GM19023 (cell line): ENCODE results near the gene SPTB.

Experiments
- ATAC-seq: cut with Tn5 transposase; IDR thresholded peaks from one replicate; pipeline ENCODE4 v1.9.1; 2021; ENCODE audit warnings: mild to moderate bottlenecking, moderate library complexity; ENCODE audit not compliant: unreplicated experiment

Gene SPTB

DNA sequence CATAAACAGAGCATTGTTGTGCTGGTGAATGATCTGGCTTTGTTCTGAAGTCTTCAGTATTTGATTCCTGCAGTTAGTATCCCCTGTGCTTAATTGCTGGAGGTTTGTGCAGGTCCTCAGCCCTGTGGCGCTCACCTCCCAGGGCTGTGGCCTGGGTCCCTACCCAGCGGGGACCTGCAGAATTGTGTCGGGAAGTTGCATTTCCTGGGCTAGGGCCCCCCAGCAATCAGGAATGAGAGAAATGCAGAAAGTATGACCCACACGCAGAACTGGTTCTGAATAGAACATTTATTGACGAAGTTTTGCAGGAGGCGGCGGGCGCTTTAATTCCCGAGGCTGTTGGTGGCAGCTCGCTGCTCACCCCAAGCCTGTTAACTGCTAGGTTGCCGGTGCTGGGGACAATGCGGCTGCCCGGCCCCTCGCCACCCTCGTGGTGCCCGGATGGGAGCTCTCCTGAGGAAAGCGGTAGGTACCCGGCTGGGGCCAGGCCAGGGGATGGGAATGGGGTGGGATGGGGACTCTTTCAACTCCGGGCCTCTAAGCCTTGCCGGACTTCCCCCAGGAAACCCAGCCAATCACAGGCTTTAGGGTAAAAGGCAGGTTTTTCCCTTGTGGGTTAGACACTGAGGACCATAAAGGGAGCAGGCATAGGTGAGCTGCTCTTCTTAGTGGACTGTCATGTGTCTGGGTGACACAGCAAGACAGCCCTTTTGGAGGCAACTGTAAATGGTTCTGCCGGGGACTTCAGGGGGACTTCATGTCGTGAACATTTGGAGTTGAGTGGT lies 163.9 kb downstream of the SPTB start:
- ATAC-seq, result no peak

DNA sequence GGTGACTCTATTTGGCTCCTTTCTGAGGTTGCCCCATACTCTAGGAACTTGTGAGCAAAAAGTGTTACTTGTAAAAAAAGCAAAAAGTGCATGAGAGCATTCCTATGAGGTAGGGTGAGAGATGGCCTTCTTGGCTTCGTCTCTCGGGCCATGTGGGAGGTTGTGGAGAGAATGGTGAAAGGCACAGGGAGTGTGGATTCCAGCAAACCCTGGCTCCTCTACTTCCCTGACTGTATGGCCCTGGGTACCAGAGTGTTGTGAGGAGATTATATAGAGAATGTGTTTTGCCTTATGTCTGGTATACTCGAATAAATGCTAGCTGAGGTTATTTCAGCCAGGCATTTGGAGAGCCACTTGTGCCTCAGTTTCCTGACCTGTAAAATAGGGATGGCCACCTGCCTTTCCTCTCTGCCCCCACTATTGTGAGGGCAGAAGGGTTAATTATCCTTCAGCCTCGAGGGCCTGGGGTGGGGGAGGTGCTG lies 164.5 kb downstream of the SPTB start:
- ATAC-seq, result no peak

DNA sequence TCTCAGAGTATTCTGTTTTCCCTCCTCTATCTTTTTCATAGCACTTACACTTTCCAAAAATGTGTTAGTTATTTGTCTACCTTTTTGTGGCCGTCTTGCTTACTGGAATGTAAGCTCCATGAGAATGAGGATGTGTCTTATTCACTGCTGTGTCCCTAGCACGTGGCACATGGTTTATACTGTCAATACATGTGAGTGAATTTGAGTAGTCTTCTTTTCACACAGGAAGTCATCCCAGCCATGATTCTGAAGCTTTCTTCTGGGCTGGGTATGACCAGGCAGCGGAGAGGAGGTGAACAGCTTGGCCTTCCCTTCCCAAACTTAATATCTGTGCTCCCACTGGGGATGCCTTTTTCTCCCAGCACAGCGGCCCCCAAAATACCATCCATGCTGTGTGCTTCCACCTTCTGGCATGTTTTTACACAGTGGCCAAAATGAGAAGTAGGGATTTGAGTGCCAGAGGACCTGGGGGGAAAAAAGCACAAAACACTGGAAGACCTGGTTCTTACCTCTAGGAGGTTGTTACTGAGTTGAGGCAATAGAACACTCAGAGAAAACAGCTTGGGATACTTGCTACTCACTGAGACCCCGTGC lies 165.2 kb downstream of the SPTB start:
- no peak for ATAC-seq

DNA sequence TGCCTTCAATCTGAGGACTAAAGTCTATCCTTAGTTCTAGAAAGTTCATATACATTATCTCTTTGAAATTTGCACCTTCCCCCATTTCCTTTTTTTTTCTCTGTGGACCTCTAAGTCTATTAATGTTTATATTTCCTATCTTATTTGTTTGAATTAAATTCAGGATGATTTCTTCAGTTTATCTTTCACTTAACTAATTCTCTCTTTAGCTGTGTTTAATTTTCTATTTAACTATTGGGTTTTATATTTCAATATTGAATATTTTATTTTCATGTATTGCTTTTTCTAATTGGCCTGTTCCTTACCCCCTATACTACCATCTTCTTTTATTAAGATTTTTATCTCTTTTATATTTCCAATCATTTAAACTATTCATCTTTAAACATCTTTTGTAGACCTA lies 166.0 kb downstream of the SPTB start:
- no peak for ATAC-seq

DNA sequence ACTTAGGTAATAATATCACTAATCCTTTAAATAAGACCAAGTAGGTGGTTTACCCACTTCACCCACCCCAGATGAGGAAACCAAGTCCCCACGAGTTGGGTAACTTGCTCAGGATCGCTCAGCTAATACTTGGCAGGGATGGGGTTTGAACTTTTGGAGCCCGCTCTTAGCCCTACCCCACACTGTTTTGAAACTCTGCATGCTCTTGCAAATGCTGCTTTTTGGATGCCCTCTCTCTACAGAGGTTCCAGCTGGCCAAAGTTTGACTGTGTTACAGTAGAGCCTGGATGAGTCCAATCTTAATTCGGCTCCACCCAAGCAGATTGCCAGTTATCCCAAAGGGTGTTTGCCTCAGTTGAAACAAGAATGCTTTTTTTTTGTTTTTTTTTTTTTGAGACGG lies 168.7 kb downstream of the SPTB start:
- ATAC-seq, result no peak

DNA sequence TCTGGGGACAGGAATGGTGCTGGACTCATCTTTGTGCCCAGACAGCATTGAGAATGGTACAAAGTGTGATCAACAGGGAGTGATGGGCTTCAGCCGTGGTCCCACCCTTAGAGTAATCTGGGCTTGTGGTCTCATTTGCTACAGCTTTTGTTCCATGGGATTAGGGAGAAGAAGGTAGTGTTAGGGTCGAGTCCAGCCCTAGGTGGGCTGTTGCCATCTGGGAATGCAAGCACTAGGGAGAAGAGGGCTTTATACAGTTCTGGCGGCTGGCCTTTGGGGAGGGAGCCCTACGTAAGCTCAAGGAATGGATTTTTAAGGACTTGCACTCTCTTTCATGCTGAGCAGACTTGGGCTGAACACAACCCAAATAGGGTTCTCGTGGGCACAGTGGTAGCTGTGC lies 170.6 kb downstream of the SPTB start:
- ATAC-seq, result no peak

DNA sequence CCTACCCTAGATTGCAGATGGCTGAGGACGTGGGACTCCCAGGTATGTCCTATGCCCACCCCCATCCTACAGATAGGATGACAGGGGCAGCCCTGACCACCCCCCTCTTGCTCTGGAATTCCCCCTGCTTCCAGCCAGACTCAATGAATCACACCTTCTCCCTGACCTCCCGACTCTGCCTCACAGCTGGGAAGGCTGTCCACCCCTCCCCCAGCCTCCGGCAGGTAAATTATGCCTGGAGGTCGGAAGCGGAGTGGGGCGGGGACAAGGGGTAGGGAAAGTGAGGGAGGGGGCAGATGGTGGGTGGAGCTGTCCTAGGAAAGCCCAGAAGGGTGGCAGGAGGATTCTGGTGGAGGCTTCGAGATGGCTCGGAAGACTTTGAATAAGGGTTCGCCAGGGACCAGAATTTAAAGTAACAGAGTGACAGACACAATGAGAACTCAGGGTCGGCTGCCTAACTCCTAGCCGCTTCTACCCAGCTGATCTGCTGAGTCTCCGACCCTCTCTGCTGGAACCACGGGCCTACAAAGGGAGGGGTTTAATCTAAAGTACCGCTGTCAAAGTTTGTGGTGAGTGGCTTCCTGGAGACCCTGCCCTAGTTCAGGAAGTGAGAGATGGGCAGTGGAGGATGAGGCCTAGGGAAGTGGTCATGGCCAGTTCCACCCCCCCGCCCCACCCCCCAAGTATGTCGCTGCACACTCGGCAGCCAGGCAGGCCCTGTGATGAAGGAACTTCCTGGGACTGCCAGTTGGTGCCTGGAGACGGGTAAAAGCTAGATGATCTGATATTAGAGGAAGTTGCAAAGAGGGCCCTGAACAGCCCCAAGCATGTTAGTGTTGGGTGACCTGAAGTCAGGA lies 171.3 kb downstream of the SPTB start:
- no peak for ATAC-seq

DNA sequence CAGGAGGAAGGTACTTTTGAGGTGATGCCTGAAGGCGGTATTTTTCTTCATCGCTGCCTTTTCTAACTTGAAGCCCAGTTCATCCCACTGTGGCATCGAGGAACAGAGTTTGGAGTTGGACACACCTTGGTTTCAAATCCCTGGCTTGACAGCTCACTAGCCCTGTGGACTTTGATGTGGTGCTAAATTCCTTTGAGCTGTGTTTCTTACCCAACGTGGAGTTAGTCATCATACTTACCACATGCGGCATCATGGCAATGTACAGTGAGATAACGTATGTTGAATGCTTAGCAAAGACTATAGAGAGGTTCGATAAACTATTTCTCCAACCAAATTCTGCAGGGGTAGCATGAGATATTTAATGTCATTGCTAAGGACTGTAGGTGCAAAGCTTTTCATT lies 172.0 kb downstream of the SPTB start:
- no peak for ATAC-seq

DNA sequence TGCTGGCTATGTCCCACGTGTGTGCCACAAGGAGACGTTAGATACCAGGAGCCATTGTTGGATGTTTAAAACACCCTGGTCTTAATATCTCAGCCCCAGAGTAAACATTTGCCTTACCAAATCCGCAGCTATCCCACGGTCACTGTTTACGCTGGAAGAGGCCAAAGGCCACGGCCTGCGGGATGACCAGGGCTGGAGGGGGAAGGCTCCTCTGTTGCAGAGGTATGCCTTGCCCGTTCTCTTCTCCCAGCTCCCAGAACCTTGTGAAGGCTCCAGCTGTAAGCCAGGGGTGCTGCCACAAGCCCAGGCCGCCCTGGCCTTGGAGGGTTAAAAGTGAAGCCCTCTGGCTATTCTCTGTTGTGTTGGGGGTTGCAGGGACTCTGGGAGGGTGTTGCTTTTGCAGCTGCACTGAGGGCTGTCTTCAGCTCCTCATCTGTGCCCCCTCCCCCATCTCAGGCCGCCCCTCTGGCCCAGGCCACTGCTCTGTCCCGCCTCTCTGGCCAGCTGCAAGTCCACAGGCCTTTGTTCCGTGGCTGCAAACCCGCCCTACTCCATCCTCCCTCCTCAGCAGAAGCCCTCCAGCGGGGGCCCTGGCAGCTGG lies 173.0 kb downstream of the SPTB start:
- ATAC-seq, result no peak

DNA sequence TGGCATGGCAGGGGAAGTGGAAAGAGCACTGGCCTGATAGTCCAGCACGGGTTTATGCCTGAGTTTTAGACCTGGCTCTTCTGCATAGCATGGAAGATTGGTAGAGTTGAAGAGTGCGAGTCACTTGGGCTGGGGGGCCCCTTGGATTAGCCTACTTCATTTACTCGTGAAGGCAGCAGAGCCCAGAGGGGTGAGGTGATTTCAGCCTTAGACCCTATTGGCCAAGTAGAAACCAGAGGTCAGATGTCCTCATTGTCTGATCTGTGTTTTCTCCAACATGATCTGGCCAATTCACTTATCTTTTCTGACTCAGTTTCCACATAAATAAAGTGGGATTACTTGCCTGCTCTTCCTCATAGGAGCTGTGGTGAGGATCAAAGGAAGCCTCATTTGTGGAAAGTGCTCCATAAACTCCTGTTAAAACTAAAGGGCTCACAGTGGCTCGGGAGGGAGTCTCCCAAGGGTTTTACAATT lies 173.6 kb downstream of the SPTB start:
- ATAC-seq, result no peak

DNA sequence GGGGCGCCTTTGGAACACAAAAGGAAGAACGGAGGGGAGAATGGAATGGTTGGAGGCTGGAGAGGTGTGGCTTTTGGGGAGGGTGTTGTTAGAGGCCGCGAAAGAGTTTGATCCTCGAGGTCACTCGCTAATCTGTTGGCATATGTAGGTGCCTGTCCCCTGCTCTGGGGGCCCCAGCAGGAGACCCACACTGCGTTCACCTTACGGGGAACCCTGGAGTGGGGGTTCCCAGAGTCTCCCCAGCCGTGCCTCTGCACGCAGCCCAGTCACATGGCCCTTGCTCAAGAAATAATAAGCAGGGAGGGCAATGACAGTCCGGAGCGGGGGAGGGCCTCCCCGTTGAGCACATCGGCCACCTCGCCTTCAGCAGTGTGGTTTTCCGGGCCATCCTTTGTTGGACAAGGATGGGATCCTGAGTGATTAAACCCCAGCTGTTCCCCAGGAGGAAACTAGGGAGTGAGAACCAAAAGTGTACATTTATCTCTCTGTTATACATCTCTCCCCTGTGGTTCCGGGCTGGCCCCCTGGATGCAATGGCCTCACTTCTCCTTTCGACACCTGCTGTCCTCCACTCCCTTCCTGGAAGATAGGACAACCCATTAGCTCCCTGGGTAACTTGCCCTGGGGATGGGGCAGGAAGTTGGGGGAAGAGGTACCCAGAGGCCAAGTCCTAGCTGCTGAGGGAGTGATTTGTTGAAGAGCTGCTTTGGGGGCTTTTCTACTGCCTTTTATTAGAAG lies 174.2 kb downstream of the SPTB start:
- ATAC-seq, result no peak

DNA sequence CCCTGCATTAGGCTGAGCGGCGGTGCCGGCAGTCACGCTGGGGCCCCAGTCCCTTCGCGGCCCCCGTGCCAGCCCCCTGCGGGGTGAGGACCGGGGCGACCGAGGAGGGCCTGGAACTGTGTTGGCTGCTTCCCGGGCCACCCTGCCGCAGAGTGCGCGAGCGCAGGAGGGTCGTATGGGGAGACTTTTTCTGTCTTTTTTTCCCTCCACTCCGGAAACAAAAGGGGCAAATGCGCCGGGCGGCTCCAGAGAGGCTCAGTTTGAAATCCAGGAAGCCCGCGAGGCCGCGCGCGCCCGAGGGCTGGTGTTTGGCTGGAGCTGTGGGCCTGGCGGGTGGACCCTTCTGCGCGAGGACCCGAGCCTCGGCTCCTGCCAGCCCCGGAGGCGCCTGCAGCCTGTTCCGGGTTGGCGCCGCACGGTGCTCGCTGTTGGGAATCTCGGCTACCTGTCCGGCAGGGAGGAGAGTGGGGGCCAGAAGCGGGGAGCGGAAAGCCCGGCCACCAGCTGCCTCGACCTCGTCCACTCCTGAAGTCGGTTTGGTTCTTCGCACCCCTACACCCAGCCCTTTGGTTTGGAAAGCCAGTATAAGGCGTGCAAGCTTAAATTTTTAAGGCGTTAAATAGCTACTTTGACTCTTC lies 174.8 kb downstream of the SPTB start:
- no peak for ATAC-seq

DNA sequence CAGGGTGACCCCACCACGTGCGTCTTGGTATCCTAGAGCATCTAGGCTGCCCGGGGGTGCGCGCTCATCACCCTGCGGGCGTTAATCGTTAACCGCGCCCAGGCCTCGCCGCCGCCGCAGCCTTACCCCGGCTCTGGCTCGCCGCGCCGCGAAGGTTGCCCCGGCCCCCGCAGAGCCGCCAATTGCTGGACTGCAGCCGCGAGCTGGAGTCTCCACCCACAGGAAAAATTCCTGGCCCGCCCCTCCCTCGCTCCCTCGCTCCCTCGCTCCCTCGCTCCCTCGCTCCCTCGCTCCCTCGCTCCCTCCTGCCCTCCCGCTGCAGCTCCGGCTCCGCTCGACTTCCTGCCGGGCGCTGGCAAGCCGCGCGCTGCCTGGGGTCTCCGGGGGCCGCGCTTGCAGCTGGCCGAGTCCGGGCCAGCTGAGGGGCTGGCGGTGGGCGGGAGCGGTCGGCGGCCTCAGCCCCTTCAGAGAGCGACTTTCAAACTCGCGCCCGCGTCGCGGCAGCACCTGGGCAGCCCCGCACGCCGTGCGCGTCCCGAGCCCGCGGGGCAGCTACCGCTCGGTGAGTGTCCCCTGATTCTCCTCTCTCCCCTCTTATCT lies 175.5 kb downstream of the SPTB start, which contains the start of gene PLEKHG3:
Gene PLEKHG3 (plus strand): TSS at position 282 of the 600 bp plus-strand sequence. CDS start 23,208 bp downstream, outside the sequence.
- no peak for ATAC-seq

DNA sequence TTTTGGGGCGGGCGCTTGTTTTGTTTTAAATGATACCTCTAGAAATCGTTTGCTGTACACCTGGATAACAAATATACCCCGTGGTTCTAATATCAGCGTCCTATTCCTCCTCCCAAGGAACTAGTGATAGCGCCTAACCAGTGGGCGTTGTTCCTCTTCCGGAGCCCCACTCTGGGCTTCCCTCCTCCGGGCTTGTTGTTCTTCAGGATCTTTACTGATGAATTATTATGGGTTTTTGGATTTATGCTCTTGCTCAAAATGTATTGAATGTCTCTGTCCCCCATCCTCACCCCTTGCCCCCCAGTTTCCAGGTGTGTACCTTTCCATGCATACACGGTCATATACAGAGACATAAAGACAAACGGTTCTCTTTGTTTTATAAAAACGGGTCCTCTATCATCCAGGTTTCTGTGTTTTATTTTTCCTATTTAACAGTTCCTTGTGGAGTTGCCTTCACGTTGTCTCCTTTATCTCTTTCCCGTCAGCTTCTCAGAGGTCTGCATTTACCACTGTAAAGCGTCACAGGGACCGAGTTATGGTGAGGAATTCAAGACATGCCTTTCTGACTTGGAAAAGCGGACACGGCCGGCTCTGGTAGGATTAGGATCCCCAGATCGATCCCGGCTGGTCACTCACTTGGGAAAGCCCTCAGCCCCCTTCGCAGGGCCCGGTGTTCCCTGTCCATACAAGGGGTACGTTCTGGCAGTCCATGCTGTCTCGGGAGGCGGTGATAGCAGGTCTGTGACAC lies 176.1 kb downstream of the SPTB start:
- no peak for ATAC-seq

DNA sequence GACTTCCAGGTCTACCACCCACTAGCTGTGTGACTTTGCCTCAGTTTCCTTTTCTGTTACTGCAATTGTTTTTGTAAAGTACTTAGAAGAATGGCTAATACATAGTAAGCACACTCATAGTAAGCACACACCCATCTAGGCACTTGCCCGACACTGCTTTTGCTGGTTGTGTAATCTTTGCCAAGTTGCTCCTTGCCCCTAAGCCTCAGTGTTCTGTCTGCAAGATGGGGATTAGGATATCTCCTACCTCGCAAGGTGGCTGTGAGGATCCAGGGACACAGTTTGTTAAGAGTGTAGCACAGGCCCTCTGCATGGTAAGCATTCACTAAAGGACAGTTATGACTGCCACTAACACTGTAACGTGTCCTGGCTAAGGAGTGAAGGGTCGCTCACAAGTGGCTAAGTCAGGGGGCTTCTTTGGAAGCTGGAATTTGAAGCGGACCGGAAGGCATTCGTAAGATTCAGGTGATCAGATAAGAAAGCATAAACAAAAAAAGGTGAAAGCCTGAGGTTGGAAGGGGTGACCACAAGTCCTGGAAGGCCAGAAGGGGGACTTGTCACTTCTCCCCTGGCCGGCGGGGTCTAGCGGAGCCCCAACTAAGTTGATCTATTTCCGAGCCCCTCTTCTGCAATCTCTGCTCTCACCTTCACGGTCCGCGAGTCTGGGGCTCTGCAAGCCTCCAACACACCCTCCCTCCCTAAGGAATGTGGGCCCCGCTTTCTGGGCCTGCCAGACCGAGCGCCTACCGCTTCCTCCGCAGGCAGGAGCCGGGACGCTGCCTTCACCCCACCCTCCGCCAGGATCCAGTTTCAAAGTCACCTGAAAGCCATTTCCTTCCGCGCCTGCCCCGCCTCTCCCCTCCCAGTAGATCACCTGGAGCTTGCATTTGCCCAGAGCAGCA lies 177.0 kb downstream of the SPTB start:
- ATAC-seq, result no peak

DNA sequence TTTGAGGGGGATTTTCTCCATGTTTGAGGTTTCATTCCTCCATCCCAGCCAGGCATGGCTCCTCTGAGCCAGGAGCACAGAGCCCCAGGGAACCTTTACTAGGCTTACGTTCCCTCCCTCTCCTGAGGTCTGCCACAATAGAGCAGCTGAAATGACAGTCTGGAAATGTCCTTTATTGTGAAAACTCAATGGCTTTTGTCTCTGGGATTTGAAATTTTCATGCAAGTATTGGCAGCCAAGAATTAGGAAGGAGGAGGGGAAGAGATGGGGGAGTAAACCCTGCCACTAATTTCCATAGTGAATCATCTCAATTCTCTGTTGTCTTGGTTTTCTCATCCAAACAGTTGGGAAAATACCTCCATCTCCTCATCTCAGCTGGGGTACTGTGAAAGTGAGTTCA lies 178.0 kb downstream of the SPTB start:
- ATAC-seq, result no peak

DNA sequence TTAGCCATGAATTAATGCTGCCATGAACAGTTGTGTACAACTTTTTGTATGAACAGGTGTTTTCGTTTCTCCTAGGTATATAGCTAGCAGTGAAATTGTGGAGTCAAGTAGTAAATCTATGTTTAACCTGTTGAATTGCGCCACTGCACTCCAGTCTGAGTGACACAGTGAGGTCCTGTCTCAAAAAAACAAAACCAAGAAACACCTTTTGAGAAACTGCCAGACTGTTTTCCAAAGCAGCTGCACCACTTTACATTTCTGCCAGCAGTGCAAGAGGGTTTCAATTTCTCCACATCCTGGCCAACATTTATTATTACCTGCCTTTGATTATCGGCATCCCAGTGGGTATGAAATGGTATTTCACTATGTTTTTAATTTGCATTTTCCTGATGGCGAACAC lies 178.8 kb downstream of the SPTB start:
- no peak for ATAC-seq

DNA sequence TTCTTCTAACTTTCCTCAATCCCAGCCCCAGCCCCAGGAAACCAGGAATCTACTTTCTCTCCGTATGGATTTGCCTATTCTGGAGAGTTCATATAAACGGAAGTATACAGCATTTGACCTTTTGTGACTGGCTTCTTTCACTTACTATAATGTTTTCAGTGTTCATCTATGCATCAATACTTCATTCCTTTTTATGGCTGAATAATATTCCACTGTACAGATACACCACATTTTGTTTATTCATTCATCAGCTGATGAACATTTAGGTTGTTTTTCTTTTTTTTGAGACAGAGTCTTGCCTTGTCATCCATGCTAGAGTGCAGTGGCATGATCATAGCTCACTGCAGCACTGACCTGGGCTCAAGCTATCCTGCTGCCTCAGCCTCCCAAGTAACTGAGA lies 179.4 kb downstream of the SPTB start:
- no peak for ATAC-seq
